Measurements from ENCODE around the gene LRRC70.

GRCh38 chr5:62568800-62569432 is 9.7 kb upstream of the LRRC70 start:
- TF ChIP-seq EZH2 (IDR thresholded peaks at IDR 0.05; ENCODE audit: borderline replicate concordance) (no peak), CTCF (IDR thresholded peaks at IDR 0.05; ENCODE audit: poor library complexity) (no peak)
